ENCODE results near the gene PARD3.

Gene PARD3

GRCh38 chr10:34606890-34607289, 208.2 kb downstream of the PARD3 start:
- DNase-seq: no peak

GRCh38 chr10:34602478-34602877, 212.6 kb downstream of the PARD3 start:
- DNase-seq: no peak

GRCh38 chr10:34601691-34602090, 213.4 kb downstream of the PARD3 start:
- no peak for DNase-seq

GRCh38 chr10:34599026-34599795, 215.9 kb downstream of the PARD3 start:
- DNase-seq: no peak

- no peak for DNase-seq
Observed at GRCh38 chr10:34596351-34596750, 218.7 kb downstream of the PARD3 start.

GRCh38 chr10:34593930-34594329, 221.2 kb downstream of the PARD3 start:
- no peak for DNase-seq

- no peak for DNase-seq
Observed at GRCh38 chr10:34593374-34593890, 221.7 kb downstream of the PARD3 start.

DNA sequence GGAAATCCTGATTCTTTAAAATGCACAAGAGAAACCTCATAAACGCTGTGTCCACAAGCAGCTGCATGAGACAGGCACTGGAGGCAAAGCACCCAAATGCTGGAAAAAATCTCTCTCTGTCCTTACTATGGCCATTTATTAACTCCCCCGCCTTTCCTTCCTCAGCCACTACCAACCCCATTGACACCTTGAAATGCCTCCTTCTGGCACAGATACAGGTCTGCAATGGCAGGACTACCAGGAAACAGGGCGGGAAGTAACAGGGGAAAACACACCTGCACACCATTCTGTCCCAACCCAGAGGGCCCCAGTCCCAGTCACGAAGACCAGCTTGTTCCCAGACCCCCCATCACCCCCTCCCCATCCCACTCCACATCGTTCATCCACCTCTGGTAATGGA, 224.3 kb downstream of the PARD3 start:
- DNase-seq: no peak

GRCh38 chr10:34589275-34589674, 225.8 kb downstream of the PARD3 start:
- peak; percentile 73 to 77 for DNase-seq

- no peak for DNase-seq
Observed at GRCh38 chr10:34587680-34588019, 227.4 kb downstream of the PARD3 start.

DNA sequence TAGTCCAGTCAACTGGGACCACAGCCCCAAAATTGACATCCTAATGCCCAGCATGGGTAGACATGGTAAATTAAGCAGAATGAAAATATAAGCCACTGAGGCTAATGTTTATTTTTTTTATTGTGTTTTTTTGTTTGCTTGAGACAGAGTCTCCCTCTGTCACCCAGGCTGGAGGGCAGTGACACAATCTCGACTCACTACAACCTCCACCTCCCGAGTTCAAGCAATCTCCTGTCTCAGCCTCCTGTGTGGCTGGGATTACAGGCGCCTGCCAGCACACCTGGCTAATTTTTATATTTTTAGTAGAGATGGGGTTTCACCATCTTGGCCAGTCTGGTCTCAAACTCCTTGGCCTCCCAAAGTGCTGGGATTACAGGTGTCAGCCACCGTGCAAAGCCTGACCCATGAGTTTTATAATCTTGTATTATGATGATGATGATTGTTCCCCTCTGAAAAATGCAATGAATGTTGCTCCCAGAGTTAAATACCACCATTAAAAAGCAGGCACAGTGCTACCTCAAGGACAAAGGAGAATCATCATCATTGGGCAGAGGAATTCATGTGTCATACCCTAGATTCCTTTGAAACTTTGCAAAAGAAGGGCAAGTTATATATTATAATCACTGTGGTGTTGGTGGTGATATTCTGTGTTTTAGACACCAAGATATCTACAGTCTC, 228.0 kb downstream of the PARD3 start:
- no peak for DNase-seq

- no peak for DNase-seq
Observed at GRCh38 chr10:34585422-34586112, 229.5 kb downstream of the PARD3 start.

- DNase-seq: no peak
Observed at GRCh38 chr10:34584164-34584563, 230.9 kb downstream of the PARD3 start.

DNA sequence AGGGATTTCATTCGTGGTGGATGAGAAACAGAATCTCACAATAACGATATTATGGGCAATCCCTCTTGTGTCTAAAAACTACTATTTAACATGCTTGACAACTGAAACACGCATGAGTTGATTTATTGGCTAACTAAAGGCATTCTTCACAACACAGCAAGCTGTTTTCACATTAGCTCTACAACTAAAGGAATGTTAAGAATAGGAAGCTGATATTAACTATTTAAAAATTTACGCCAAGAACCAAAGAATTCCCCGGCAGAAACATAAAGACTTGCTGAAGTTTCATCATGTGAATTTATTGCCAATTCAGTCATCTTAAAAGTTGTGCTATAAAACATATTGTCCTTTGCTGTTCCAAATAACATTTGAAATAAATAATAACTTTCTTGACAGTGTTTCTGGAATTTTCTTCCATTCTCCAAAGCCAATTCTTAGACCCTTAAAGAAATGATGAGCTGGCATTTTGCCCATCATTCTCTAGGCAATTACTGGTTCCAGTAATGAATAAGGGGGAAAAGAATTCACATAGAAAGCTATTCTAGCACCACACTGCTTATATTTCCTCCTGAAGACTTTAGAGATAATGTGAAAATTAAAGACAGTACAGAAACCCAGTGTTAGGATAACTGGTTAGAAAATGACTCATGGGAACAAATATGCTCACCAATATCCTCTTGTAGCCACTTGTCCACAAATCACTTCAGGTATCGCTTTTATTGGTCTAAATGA, 233.1 kb downstream of the PARD3 start:
- no peak for DNase-seq

- no peak for DNase-seq
Observed at GRCh38 chr10:34580643-34581042, 234.5 kb downstream of the PARD3 start.

GRCh38 chr10:34580214-34580613, 234.9 kb downstream of the PARD3 start:
- no peak for DNase-seq

DNA sequence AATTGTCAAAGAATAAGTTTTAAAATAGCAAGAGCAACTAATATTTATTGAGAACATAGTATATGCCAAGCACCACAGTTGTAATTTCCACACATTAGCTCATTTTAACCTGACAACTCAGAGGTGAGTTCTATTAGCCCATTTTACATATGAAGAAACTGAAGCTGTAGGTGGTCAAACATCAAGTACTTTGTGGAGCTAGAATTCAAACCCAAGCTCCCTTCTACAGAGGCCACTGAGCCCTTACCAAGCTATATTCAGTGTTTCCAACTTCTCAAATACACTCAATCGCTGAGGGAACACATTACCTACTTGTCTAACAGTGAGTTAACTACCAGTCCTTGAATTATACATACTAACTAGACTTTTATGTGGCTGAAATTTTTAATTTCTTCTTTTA, 236.6 kb downstream of the PARD3 start:
- no peak for DNase-seq

DNA sequence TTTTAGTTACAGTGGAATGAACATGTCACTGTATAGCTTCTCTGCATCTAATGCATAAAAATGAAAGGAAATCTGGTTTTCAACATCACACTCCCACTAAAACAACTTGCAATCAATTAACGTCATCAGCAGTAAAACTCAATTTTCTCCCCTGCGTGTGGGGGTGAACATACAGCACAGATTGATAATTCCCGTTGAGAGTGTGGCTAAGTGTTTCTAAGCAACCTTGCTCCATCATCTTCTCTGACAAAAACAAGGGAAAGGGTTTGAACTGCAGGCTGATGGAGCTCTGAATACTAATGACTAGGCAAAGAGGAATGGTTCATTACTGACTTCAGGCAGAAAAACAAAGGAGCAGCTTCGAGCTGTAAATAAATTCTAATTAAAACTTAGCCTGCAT, 238.3 kb downstream of the PARD3 start:
- DNase-seq: no peak

DNA sequence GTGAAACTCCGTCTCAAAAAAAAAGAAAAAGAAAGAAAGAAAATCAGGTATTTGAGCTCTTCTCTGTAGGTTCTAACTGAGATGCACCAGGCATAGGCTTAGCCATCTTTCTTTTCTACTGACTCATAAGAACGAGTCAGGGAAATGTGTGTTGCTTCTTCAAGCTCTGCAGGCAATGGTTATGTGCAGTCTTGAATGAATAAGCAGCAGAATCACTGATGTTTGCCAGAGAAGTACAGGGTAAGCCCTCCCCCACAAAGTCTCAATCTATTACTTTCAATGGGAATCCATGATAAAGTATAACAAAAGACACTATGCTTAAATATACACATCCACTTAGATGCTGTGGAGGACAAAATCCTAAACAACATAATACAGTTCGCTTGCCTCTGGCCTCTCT, 239.2 kb downstream of the PARD3 start:
- DNase-seq: no peak

GRCh38 chr10:34574353-34574934, 240.7 kb downstream of the PARD3 start:
- no peak for DNase-seq

- no peak for DNase-seq
Observed at GRCh38 chr10:34570887-34571286, 244.2 kb downstream of the PARD3 start.

DNA sequence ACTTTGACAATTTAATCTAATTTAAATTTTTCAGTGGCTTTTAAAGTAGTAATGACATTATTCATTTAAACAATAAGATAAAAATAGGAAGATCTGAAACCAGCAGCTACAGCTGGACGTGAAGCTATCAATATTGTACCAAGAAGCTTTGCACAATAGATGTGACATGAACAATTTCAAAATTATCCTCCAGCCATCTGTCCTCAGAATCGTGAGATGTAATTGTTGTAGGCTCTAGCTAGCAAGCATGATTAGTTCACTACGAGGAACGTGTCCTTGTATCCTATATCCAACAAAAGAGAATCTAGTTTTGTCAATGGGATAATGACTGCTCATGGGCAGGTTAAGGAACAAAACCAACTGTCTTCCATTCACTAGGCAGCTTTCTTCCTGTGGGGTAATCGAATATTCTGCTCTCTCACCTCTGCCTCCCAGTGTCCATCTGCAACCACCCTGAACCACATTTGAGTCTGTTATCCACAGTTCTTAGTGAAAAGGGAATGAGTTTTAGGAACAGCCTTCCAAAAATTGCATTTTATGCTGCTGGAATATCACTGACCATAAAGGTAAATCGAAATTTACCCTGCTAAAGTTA, 247.3 kb downstream of the PARD3 start:
- no peak for DNase-seq
